SK-N-SH (cell line): ENCODE data around the gene CACNA2D1.

Experiments used
- CTCF ChIP-seq: fragments of 200-600 bp; sonication (generic); IDR thresholded peaks from 2 replicates; pipeline ENCODE4 v1.6.1; 2017; ENCODE audit warnings: antibody characterized with exemption, mild to moderate bottlenecking, moderate library complexity
- GABPA ChIP-seq: IDR thresholded peaks from 2 replicates; pipeline ENCODE4 v1.4.0; 2012; ENCODE audit warnings: low read depth, mild to moderate bottlenecking
- IRF3 ChIP-seq: fragments of 150-350 bp; IDR thresholded peaks from 2 replicates; pipeline ENCODE4 v1.6.1; 2016; ENCODE audit warnings: mild to moderate bottlenecking, low read depth, low read length
- POLR2AphosphoS5 ChIP-seq: IDR thresholded peaks from 2 replicates; pipeline ENCODE4 v1.6.1; 2012; ENCODE audit warnings: low read depth, low read length
- RFX5 ChIP-seq: IDR thresholded peaks from 2 replicates; pipeline ENCODE4 v1.6.1; 2012; ENCODE audit warnings: mild to moderate bottlenecking, improper control_type of control experiment, low read length
- YY1 ChIP-seq: IDR thresholded peaks from 2 replicates; pipeline ENCODE4 v1.4.0; 2012; ENCODE audit warnings: low read depth, mild to moderate bottlenecking

- TF ChIP-seq POLR2AphosphoS5 (no peak), RFX5 (no peak), IRF3 (no peak), CTCF (no peak), YY1 (no peak), GABPA (no peak)
Measured at GRCh38 chr7:82358923-82359322, 84.7 kb downstream of the CACNA2D1 start.
